ENCODE measurements around the gene PXN.

GRCh38 chr12:120186654-120187053 is 78.9 kb downstream of the PXN start:
- TF ChIP-seq SNAI2 (CRISPR knock-in tag; IDR thresholded peaks at IDR 0.05) = no peak
- no peak for TF ChIP-seq BACH2 (CRISPR knock-in tag; IDR thresholded peaks at IDR 0.05; ENCODE audit: borderline replicate concordance)
- TF ChIP-seq TSHZ2 (CRISPR knock-in tag; IDR thresholded peaks at IDR 0.05) = no peak
- TF ChIP-seq GLIS3 (CRISPR knock-in tag; IDR thresholded peaks at IDR 0.05) = no peak
- no peak for TF ChIP-seq ARNTL (CRISPR knock-in tag; IDR thresholded peaks at IDR 0.05; ENCODE audit: borderline replicate concordance, low read depth)
- TF ChIP-seq ZNF565 (CRISPR knock-in tag; conservative IDR thresholded peaks at IDR 0.05; ENCODE audit: low read depth) = no peak
- TF ChIP-seq POU6F1 (CRISPR knock-in tag; IDR thresholded peaks at IDR 0.05; ENCODE audit: borderline replicate concordance, low read depth) = no peak
- TF ChIP-seq ZFP3 (CRISPR knock-in tag; IDR thresholded peaks at IDR 0.05) = no peak
- TF ChIP-seq ESRRG (CRISPR knock-in tag; IDR thresholded peaks at IDR 0.05) = no peak
- no peak for TF ChIP-seq CREB5 (CRISPR knock-in tag; IDR thresholded peaks at IDR 0.05; ENCODE audit: low read depth)
- no peak for TF ChIP-seq RARB (CRISPR knock-in tag; IDR thresholded peaks at IDR 0.05)
- TF ChIP-seq PATZ1 (CRISPR knock-in tag; IDR thresholded peaks at IDR 0.05; ENCODE audit: borderline replicate concordance) = no peak

Data from SK-N-SH treated with all-trans-retinoic acid at 6 μM for 48 hours (cell line).